GM12874 (cell line): Measurements from ENCODE around the gene TP73.

ENCODE experiments used
- TF ChIP-seq, protein P1 (sequence below): IDR thresholded peaks from 2 replicates; pipeline ENCODE4 v1.5.1; 2011; ENCODE audit warnings: low read depth, mild to moderate bottlenecking, control low read depth, low read length, moderate library complexity; ENCODE audit not compliant: insufficient read depth

TP73 gene

DNA sequence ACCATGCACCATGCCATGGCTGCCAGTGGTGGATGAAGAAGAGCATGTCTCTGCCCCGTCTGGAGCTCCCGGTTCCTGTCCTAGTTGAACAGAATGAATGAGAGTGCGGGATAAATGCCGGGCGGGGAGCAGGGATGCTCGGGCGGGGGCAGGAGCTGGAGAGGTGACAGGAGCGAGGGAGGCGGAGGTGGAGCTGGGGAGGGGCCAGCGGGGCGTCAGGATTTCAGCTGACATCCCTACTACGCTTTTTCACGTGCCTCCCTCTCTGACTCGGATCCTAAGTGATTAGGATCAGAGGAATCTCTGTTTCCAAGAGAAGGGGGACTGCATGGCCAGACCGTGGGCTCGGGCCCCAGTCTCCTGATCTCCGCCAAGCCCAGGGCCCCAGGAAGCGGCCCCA is 47.3 kb downstream of the TP73 start:
- TF ChIP-seq, protein P1, sequence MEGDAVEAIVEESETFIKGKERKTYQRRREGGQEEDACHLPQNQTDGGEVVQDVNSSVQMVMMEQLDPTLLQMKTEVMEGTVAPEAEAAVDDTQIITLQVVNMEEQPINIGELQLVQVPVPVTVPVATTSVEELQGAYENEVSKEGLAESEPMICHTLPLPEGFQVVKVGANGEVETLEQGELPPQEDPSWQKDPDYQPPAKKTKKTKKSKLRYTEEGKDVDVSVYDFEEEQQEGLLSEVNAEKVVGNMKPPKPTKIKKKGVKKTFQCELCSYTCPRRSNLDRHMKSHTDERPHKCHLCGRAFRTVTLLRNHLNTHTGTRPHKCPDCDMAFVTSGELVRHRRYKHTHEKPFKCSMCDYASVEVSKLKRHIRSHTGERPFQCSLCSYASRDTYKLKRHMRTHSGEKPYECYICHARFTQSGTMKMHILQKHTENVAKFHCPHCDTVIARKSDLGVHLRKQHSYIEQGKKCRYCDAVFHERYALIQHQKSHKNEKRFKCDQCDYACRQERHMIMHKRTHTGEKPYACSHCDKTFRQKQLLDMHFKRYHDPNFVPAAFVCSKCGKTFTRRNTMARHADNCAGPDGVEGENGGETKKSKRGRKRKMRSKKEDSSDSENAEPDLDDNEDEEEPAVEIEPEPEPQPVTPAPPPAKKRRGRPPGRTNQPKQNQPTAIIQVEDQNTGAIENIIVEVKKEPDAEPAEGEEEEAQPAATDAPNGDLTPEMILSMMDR: no peak

DNA sequence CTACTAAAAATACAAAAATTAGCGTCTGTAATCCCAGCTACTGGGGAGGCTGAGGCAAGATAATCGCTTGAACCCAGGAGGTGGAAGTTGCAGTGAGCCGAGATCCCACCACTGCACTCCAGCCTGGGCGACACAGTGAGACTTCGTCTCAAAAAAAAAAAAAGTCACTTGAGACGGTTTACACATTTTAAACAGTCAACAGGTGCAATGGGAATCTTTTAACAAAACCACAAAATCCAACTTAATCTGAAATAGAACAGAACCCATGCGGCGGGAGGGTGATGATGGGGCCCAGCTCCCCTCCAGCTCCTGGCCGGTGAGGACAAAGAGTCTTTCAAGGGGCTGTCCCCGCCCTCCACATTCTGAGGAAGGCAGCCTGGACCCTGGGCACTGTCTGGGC is 48.3 kb downstream of the TP73 start:
- TF ChIP-seq, protein P1: no peak

DNA sequence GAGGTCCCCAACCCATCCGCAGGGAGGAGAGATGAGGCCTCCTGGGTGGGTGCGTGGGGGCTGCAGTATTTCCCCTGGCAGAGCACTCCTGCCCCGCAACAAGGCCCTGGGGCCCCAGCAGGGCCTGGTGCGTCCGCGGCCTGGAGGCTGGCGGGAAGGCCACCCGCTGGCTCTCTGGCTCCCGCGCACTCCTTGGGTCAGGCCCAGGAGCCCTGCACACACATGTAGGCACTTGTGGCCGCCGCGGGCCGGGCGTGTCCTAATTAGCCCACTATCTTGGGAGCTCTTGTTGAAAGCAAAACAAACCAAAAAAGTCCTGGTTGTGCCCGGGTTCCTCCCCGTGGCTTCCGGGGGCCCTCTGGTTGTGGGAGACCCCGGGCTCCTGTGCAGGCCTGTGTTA is 50.2 kb downstream of the TP73 start:
- TF ChIP-seq, protein P1: no peak

DNA sequence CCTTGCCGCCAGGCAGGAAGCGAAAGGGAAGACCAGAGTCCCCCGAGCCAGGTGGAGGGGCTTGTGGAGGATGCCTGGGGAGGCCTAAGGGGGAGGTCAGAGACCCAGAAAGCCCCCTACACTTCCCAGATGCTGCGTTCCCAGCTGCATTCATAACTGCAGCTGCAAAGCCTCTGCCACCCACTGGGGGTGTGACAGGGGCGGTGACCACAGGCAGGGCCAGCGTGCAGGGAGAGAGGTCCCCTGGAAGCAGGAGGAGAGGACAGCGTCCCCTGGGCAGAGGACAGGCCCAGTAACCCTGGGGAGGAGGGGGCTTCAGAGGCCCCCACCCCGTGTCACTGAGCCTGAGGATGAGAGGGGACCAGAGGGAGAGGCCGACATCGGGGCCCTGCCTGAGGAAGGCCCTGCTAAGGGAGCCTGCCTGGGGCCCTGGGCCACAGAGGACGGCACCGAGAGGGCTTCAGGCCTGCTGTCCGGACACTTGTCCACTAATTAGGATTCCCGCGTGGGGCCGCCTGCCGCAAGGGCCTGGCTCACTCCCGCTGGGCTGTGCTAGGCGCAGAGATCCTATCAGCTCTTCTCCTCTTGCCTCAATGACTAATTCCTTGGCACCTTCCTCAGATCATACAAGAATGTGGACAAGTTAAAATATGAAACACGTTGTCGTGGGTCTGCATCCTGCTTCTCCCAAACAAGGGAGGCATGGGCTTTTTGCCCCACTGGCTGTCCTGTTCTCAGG is 50.8 kb downstream of the TP73 start:
- TF ChIP-seq, protein P1: no peak

DNA sequence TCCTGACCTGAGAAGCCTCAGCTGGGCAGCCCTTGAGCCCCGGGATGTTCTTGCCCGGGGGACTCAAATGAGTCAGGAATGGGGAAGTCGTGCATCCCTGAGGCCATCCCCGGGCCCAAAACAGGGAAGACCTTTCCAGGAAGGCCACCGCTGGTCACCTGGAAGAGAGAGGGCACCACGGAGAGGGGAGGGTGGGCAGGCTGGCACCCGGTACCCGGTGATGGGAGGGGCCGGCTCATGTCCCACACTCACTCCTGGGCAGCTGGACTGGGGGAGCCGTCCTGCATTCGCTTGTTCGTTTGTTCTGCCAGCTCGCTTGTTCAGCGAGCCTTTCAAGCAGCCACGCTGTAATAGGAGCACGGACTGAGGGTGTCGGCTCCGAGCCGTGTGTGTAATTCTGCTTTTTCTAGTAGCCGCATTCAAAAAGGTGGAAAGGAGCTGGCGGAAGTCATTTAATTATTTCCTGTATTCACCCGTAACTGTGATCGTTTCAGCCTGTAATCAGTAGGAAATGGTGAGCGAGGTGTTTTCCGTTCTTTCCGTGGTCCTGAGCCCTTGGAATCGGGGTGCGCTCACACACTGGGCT is 51.6 kb downstream of the TP73 start:
- TF ChIP-seq, protein P1: no peak

DNA sequence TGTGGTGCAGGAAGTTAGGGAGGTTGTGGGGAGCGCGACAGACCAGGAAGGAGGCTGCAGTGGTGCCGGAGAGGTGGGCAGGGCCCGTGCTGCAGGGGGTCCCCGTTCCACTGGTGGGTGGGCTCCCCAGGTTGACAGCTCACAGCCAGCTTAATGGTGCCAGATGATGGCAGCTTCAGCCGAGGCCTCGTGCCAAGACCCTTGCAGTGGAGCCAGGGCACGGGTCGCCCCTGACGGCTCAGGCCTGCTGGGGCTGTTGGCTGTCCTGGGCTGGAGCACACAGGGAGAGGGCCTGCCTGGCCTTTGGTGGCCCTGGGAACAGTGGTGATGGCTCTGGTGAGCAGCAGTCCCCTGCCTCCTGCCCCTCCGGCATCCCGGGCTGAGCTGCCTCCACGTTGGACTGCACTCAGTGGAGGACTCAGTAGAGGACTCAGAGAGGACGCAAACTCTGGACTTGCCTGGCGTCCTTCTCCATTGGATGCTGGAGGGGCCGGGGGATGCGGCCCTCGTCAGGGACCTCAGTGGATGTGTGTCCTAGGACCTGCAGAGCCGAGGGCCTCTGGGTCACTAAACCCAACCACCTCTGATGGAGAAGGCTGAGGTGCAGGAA is 53.1 kb downstream of the TP73 start:
- TF ChIP-seq, protein P1: no peak

DNA sequence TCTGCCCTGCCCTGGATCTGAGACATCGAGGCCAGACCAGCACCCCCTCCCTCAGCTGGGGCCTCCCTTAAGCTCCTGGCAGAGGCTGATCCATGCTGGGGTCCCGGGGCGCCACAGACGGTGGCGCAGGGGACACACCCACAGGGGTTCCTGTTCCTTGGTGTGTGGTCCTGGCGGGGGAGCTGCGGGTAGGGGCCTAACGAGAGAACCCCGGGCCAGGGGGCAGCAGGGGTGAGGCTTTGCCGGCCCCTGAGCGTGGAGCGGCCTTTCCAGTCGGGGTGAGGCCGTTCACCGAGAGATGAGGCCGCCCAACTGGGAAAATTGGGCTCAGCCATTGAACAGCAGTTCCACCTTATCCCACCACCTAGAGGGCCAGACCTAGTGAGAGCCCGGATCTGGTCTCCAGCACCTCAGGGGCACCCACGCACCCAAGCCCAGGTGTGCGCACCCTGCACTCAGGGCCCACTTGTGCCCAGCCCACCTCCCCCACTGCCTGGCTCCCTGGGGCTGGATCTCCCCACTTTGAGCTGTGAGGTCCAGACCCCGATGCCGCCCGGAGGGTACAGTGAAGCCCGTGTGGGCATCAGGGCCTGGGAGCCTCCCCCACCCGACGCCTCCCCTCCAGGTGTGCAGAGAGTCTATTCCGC is 54.5 kb downstream of the TP73 start:
- TF ChIP-seq, protein P1: no peak
